HEK293 (cell line): ENCODE data around the gene SOX12.

Experiments used
- CTCF ChIA-PET: fragments of 350-600 bp; formaldehyde crosslinking; extraction: SDS; loops from one replicate; lab custom pipeline; 2021; ENCODE audit warnings: antibody characterized with exemption; lab: Yijun Ruan, JAX
- POLR2A ChIA-PET: fragments of 300-600 bp; formaldehyde crosslinking; extraction: SDS; loops from one replicate; lab custom pipeline; 2020; ENCODE audit warnings: antibody characterized with exemption, inconsistent platforms; lab: Yijun Ruan, JAX
- H3K27ac ChIP-seq: fragments of 200-500 bp; sonication (Bioruptor generic); 2 replicates; pipeline ENCODE4 v1.5.1; 2014; ENCODE audit warnings: low read depth, low read length, control low read depth, inconsistent platforms; ENCODE audit errors: extremely low read depth
- H3K36me3 ChIP-seq, 2 experiments: fragments of 200-500 bp in 1 of 2; sonication (Bioruptor generic) in 1 of 2; 1 replicate in 1 of 2; 2 replicates in 1 of 2; pipeline ENCODE4 v1.5.1; 2014 to 2017; ENCODE audit warnings: inconsistent platforms in 2 of 2, low read length in 2 of 2; ENCODE audit not compliant: control insufficient read depth in 2 of 2, insufficient read depth in 1 of 2
- H3K4me1 ChIP-seq: fragments of 200-500 bp; sonication (Bioruptor generic); 2 replicates; pipeline ENCODE4 v1.5.1; 2014; ENCODE audit warnings: mild to moderate bottlenecking, low read length, inconsistent platforms; ENCODE audit not compliant: control insufficient read depth, insufficient read depth
- H3K4me3 ChIP-seq: 2 replicates; pipeline ENCODE4 v1.5.1; 2011; ENCODE audit warnings: low read depth, mild to moderate bottlenecking, control low read depth, low read length, moderate library complexity
- H3K9me3 ChIP-seq: fragments of 200-500 bp; sonication (Bioruptor generic); 2 replicates; pipeline ENCODE4 v1.5.1; 2014; ENCODE audit warnings: low read depth, low read length, inconsistent platforms; ENCODE audit not compliant: control insufficient read depth, insufficient read depth
- IKZF3 ChIP-seq: fragments of 450-650 bp; IDR thresholded peaks from 2 replicates; pipeline ENCODE4 v1.5.0; 2018; ENCODE audit warnings: missing biosample characterization, mild to moderate bottlenecking, missing genetic modification characterization, moderate library complexity
- MZF1 ChIP-seq: fragments of 450-650 bp; formaldehyde crosslinking; IDR thresholded peaks from 2 replicates; pipeline ENCODE4 v1.5.1; 2017; ENCODE audit warnings: missing biosample characterization, missing genetic modification characterization, borderline replicate concordance
- SP7 ChIP-seq: fragments of 450-650 bp; formaldehyde crosslinking; IDR thresholded peaks from 2 replicates; pipeline ENCODE4 v1.5.1; 2016; ENCODE audit warnings: missing biosample characterization, missing genetic modification characterization
- TRIM28 ChIP-seq: IDR thresholded peaks from 2 replicates; pipeline ENCODE4 v1.6.1; 2011; ENCODE audit warnings: low read length, control low read depth, borderline replicate concordance
- ZNF133 ChIP-seq: fragments of 450-650 bp; formaldehyde crosslinking; IDR thresholded peaks from 2 replicates; pipeline ENCODE4 v1.5.1; 2016; ENCODE audit warnings: missing biosample characterization, missing genetic modification characterization
- ZNF221 ChIP-seq: fragments of 450-650 bp; formaldehyde crosslinking; IDR thresholded peaks from 2 replicates; pipeline ENCODE4 v1.5.1; 2017; ENCODE audit warnings: missing biosample characterization, missing genetic modification characterization, borderline replicate concordance
- ZNF354C ChIP-seq: fragments of 450-650 bp; formaldehyde crosslinking; IDR thresholded peaks from 2 replicates; pipeline ENCODE4 v1.5.1; 2016; ENCODE audit warnings: missing biosample characterization, missing genetic modification characterization, low read depth, borderline replicate concordance
- ZNF423 ChIP-seq: fragments of 450-650 bp; formaldehyde crosslinking; IDR thresholded peaks from 2 replicates; pipeline ENCODE4 v1.5.1; 2016; ENCODE audit warnings: missing biosample characterization, missing genetic modification characterization
- ZNF623 ChIP-seq: fragments of 450-650 bp; formaldehyde crosslinking; IDR thresholded peaks from 2 replicates; pipeline ENCODE4 v1.5.1; 2016; ENCODE audit warnings: missing biosample characterization, missing genetic modification characterization
- ZNF658 ChIP-seq: fragments of 450-650 bp; formaldehyde crosslinking; IDR thresholded peaks from 2 replicates; pipeline ENCODE4; 2016; ENCODE audit warnings: missing biosample characterization, missing genetic modification characterization
- TF ChIP-seq, protein P1 (sequence below): fragments of 450-650 bp; formaldehyde crosslinking; IDR thresholded peaks from 2 replicates; pipeline ENCODE4 v1.5.1; 2016; ENCODE audit warnings: missing biosample characterization, missing genetic modification characterization, low read depth
- TF ChIP-seq, protein P2 (sequence below): fragments of 450-650 bp; formaldehyde crosslinking; IDR thresholded peaks from 2 replicates; pipeline ENCODE4; 2016; ENCODE audit warnings: missing biosample characterization, missing genetic modification characterization
- TF ChIP-seq, protein P3 (sequence below): fragments of 450-650 bp; formaldehyde crosslinking; IDR thresholded peaks from 2 replicates; pipeline ENCODE4 v1.5.1; 2017; ENCODE audit warnings: missing biosample characterization, mild to moderate bottlenecking, missing genetic modification characterization, moderate library complexity
- TF ChIP-seq, protein P4 (sequence below): fragments of 450-650 bp; formaldehyde crosslinking; IDR thresholded peaks from 2 replicates; pipeline ENCODE4 v1.5.1; 2016; ENCODE audit warnings: missing biosample characterization, missing genetic modification characterization
- TF ChIP-seq, protein P5 (sequence below): fragments of 450-650 bp; formaldehyde crosslinking; IDR thresholded peaks from 2 replicates; pipeline ENCODE4 v1.5.1; 2016; ENCODE audit warnings: missing biosample characterization, missing genetic modification characterization
- TF ChIP-seq, protein P6 (sequence below): fragments of 450-650 bp; formaldehyde crosslinking; IDR thresholded peaks from 2 replicates; pipeline ENCODE4 v1.5.1; 2016; ENCODE audit warnings: missing biosample characterization, missing genetic modification characterization

The SOX12 gene

DNA sequence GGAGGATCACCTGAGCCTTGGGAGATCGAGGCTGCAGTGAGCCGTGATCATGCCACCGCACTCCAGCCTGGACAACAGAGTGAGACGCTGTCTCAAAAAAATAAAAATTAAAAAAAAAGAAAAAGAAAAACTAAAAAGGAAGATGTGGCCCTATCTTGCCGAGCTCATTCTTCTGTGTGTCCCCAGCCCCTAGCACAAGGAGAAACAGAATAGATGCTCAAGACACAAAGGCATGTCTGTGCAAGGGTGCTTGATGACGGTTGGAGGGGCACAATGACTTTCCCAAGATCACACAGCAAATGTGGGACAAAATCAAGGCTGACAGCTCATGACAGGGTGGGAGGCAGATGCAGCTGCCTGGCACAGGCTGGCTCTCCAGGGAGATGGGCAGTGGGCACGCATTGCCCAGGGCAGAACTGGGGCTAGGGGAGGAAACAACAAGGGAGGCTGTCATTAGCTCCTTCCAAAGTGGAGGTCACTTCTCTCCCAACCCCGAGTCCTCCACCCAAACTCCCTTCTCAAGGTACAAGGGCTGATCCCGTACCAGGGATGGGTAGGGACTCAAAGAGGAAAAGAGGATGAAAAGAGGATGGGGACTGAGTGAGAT lies 20.8 kb downstream of the SOX12 start:
- Histone ChIP-seq H3K4me3 (peak overlapping the region; percentile 50), H3K27ac (peak overlapping the region; percentile 90), H3K36me3 (peaks cover 12 to 13% of the 10 kb centered on the region in 2 experiments; a peak in 2 of 3 replicates)
- POLR2A ChIA-PET: interaction anchor here (0.7 to 2.9 kb wide), 6 partner anchors 9 to 198 kb away, joined by 3 to 23 read pairs (median 4); partner anchors contain the start of genes SOX12 and TRIB3
- no peak for TF ChIP-seq ZNF133 (tag by site-specific recombination)
- TF ChIP-seq ZNF658 (tag by site-specific recombination): no peak
- TF ChIP-seq, protein P1, sequence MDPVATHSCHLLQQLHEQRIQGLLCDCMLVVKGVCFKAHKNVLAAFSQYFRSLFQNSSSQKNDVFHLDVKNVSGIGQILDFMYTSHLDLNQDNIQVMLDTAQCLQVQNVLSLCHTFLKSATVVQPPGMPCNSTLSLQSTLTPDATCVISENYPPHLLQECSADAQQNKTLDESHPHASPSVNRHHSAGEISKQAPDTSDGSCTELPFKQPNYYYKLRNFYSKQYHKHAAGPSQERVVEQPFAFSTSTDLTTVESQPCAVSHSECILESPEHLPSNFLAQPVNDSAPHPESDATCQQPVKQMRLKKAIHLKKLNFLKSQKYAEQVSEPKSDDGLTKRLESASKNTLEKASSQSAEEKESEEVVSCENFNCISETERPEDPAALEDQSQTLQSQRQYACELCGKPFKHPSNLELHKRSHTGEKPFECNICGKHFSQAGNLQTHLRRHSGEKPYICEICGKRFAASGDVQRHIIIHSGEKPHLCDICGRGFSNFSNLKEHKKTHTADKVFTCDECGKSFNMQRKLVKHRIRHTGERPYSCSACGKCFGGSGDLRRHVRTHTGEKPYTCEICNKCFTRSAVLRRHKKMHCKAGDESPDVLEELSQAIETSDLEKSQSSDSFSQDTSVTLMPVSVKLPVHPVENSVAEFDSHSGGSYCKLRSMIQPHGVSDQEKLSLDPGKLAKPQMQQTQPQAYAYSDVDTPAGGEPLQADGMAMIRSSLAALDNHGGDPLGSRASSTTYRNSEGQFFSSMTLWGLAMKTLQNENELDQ (tag by site-specific recombination): no peak
- TF ChIP-seq, all 188 proteins: peak for 0
- CTCF ChIA-PET: interaction anchor here (0.6 to 2.9 kb wide), 7 partner anchors 9 to 300 kb away, joined by 3 to 26 read pairs (median 3); no protein-coding TSS in a partner anchor
- Histone ChIP-seq H3K9me3 (no peaks in the 10 kb centered on the region), H3K4me1 (peaks cover 10% of the 10 kb centered on the region)

DNA sequence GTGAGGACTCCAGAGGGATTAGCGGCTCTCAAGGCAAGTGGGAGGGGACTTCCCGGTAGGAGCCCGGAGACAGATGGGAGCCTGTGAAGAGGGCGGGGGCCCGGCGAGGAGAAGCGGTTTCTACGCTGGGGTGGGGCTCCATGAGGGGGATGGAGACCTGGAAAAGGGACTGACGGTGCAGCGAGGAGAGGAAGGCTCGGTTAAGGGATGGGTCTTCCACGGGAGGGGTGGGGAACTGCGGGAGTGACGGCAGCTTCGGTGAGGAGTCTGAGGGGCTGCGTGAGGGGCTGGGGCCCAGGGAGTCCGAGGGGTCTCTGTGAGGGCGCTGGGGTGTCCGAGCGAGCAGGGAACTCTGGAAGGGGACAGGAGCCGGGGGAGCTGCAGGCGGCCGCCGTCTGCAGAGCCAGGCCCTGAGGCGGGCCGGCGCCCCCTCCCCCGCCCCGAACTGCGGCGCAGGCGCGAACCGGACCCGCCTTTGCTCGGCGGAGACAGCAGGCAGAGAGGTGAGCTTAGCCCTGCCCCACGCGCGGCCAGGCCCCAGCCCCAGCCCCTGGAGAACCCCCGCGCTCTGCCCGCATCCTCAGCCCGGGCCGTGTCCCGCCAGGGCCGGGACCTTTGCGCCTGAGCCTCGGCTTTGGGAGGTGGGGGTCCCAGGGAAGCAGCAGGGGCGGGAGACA lies 21.4 kb downstream of the SOX12 start, which contains the start of gene NRSN2:
NRSN2 (plus strand) TSS at position 472 of the 677 bp plus-strand sequence. CDS start 2,533 bp downstream, outside the sequence.
- ChIA-PET CTCF (interaction anchor here (0.6 to 2.9 kb wide), 5 partner anchors 8 to 316 kb away, joined by 3 to 26 read pairs (median 4); no protein-coding TSS in a partner anchor), POLR2A (interaction anchor here (0.5 to 2.9 kb wide), 25 partner anchors 9 to 392 kb away, joined by 3 to 23 read pairs (median 4); partner anchors contain the start of genes CSNK2A1, RBCK1, SOX12 and TRIB3)
- Histone ChIP-seq H3K9me3 (no peaks in the 10 kb centered on the region), H3K27ac (peak within 1 kb of the TSS; percentile 90), H3K36me3 (peaks cover 12 to 16% of the 10 kb centered on the region in 2 experiments; a peak in 2 of 3 replicates), H3K4me1 (peaks cover 10% of the 10 kb centered on the region), H3K4me3 (peak within 1 kb of the TSS; percentile 50)
- TF ChIP-seq, protein P2, sequence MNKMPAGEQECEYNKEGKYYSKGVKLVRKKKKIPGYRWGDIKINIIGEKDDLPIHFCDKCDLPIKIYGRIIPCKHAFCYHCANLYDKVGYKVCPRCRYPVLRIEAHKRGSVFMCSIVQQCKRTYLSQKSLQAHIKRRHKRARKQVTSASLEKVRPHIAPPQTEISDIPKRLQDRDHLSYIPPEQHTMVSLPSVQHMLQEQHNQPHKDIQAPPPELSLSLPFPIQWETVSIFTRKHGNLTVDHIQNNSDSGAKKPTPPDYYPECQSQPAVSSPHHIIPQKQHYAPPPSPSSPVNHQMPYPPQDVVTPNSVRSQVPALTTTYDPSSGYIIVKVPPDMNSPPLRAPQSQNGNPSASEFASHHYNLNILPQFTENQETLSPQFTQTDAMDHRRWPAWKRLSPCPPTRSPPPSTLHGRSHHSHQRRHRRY (tag by site-specific recombination): no peak
- TF ChIP-seq MZF1 (tag by site-specific recombination): peak; percentile 55; the same call in 1 of the 2 replicates
- TF ChIP-seq, protein P3, sequence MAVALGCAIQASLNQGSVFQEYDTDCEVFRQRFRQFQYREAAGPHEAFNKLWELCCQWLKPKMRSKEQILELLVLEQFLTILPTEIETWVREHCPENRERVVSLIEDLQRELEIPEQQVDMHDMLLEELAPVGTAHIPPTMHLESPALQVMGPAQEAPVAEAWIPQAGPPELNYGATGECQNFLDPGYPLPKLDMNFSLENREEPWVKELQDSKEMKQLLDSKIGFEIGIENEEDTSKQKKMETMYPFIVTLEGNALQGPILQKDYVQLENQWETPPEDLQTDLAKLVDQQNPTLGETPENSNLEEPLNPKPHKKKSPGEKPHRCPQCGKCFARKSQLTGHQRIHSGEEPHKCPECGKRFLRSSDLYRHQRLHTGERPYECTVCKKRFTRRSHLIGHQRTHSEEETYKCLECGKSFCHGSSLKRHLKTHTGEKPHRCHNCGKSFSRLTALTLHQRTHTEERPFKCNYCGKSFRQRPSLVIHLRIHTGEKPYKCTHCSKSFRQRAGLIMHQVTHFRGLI (tag by site-specific recombination): no peak
- TF ChIP-seq ZNF354C (tag by site-specific recombination): no peak
- TF ChIP-seq ZNF423 (tag by site-specific recombination): no peak
- TF ChIP-seq ZNF623 (tag by site-specific recombination): no peak
- TF ChIP-seq, protein P4, sequence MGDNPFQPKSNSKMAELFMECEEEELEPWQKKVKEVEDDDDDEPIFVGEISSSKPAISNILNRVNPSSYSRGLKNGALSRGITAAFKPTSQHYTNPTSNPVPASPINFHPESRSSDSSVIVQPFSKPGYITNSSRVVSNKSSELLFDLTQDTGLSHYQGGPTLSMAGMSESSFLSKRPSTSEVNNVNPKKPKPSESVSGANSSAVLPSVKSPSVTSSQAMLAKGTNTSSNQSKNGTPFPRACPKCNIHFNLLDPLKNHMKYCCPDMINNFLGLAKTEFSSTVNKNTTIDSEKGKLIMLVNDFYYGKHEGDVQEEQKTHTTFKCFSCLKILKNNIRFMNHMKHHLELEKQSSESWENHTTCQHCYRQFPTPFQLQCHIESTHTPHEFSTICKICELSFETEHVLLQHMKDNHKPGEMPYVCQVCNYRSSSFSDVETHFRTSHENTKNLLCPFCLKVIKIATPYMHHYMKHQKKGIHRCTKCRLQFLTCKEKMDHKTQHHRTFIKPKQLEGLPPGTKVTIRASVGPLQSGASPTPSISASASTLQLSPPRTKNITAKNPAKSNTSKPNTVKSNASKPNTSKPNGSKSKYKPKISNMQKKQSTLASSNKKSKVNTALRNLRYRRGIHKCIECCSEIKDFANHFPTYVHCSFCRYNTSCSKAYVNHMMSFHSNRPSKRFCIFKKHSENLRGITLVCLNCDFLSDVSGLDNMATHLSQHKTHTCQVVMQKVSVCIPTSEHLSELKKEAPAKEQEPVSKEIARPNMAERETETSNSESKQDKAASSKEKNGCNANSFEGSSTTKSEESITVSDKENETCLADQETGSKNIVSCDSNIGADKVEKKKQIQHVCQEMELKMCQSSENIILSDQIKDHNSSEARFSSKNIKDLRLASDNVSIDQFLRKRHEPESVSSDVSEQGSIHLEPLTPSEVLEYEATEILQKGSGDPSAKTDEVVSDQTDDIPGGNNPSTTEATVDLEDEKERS (tag by site-specific recombination): no peak
- TF ChIP-seq, protein P5, sequence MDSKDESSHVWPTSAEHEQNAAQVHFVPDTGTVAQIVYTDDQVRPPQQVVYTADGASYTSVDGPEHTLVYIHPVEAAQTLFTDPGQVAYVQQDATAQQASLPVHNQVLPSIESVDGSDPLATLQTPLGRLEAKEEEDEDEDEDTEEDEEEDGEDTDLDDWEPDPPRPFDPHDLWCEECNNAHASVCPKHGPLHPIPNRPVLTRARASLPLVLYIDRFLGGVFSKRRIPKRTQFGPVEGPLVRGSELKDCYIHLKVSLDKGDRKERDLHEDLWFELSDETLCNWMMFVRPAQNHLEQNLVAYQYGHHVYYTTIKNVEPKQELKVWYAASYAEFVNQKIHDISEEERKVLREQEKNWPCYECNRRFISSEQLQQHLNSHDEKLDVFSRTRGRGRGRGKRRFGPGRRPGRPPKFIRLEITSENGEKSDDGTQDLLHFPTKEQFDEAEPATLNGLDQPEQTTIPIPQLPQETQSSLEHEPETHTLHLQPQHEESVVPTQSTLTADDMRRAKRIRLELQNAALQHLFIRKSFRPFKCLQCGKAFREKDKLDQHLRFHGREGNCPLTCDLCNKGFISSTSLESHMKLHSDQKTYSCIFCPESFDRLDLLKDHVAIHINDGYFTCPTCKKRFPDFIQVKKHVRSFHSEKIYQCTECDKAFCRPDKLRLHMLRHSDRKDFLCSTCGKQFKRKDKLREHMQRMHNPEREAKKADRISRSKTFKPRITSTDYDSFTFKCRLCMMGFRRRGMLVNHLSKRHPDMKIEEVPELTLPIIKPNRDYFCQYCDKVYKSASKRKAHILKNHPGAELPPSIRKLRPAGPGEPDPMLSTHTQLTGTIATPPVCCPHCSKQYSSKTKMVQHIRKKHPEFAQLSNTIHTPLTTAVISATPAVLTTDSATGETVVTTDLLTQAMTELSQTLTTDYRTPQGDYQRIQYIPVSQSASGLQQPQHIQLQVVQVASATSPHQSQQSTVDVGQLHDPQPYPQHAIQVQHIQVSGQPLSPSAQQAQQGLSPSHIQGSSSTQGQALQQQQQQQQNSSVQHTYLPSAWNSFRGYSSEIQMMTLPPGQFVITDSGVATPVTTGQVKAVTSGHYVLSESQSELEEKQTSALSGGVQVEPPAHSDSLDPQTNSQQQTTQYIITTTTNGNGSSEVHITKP: peak; percentile 55; the same call in 1 of the 2 replicates
- no peak for TF ChIP-seq ZNF658 (tag by site-specific recombination)
- no peak for TF ChIP-seq ZNF221 (tag by site-specific recombination)
- 0 out of 2 replicates have a peak, but pooled peaks have one; percentile 12 for TF ChIP-seq TRIM28
- TF ChIP-seq SP7 (tag by site-specific recombination): peak; percentile 73; the same call in 1 of the 2 replicates
- TF ChIP-seq, protein P6, sequence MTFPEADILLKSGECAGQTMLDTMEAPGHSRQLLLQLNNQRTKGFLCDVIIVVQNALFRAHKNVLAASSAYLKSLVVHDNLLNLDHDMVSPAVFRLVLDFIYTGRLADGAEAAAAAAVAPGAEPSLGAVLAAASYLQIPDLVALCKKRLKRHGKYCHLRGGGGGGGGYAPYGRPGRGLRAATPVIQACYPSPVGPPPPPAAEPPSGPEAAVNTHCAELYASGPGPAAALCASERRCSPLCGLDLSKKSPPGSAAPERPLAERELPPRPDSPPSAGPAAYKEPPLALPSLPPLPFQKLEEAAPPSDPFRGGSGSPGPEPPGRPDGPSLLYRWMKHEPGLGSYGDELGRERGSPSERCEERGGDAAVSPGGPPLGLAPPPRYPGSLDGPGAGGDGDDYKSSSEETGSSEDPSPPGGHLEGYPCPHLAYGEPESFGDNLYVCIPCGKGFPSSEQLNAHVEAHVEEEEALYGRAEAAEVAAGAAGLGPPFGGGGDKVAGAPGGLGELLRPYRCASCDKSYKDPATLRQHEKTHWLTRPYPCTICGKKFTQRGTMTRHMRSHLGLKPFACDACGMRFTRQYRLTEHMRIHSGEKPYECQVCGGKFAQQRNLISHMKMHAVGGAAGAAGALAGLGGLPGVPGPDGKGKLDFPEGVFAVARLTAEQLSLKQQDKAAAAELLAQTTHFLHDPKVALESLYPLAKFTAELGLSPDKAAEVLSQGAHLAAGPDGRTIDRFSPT: no peak
- TF ChIP-seq IKZF3 (tag by site-specific recombination): peak; percentile 75; the same call in 1 of the 2 replicates
